ENCODE measurements around the gene ABHD2.

- TF ChIP-seq CTCF (conservative IDR thresholded peaks at IDR 0.05; ENCODE audit: low read depth, low read length) (no peak), EZH2 (IDR thresholded peaks at IDR 0.05; ENCODE audit: borderline replicate concordance, low read depth, low read length, poor library complexity, severe bottlenecking) (no peak)
Observed at GRCh38 chr15:89203705-89204273, 115.5 kb downstream of the ABHD2 start.
